ENCODE data around the gene ASPHD2. TPM values are rescaled to one million over a fixed set of nuclear protein-coding genes. Genes with fewer than 3 reads are reported as not detected.

ASPHD2 gene
- total RNA-seq = 1 to 10 TPM in 1 of 4 donors, under 1 TPM in 2, not detected in 1; 0.49 to 1.7 (median 0.88) TPM

GRCh38 chr22:26428515-26429457, at the start of gene ASPHD2:
Gene ASPHD2 (plus strand): TSS chr22:26429260. CDS start chr22:26433616, 4,356 bp downstream.
- no peak for TF ChIP-seq CTCF (IDR thresholded peaks at IDR 0.05; ENCODE audit: low read depth)

- no peak for TF ChIP-seq CTCF (IDR thresholded peaks at IDR 0.05; ENCODE audit: low read depth)
Observed at GRCh38 chr22:26380072-26380830, 48.8 kb upstream of the ASPHD2 start.

GRCh38 chr22:26382782-26383181, 46.3 kb upstream of the ASPHD2 start:
- TF ChIP-seq CTCF (IDR thresholded peaks at IDR 0.05; ENCODE audit: low read depth) = no peak

GRCh38 chr22:26383968-26384556, 45.0 kb upstream of the ASPHD2 start:
- TF ChIP-seq CTCF (IDR thresholded peaks at IDR 0.05; ENCODE audit: low read depth) = no peak

- no peak for TF ChIP-seq CTCF (IDR thresholded peaks at IDR 0.05; ENCODE audit: low read depth)
Observed at GRCh38 chr22:26385164-26385563, 43.9 kb upstream of the ASPHD2 start.

- TF ChIP-seq CTCF (IDR thresholded peaks at IDR 0.05; ENCODE audit: low read depth) = no peak
Observed at GRCh38 chr22:26389125-26389524, 39.9 kb upstream of the ASPHD2 start.

- TF ChIP-seq CTCF (IDR thresholded peaks at IDR 0.05; ENCODE audit: low read depth) = no peak
Observed at GRCh38 chr22:26391091-26391490, 38.0 kb upstream of the ASPHD2 start.
